CD4-positive, alpha-beta T cell (primary cell): ENCODE results near the gene FAM193B. TPM values are rescaled to one million over a fixed set of nuclear protein-coding genes. Genes with fewer than 3 reads are reported as not detected.
"Not testable (repeated sequence)": the region's sequence is repeated elsewhere in the genome, so short reads cannot be mapped to it uniquely, and the experiment has no call there.

Experiments used
- ATAC-seq: fragments of 200-7000 bp; cut with Tn5 transposase; one replicate; pipeline ENCODE4 v1.10.0; 2022; ENCODE audit warnings: mild to moderate bottlenecking; ENCODE audit not compliant: poor library complexity
- CTCF ChIA-PET: fragments of 350-600 bp; sonication (Branson Sonifier 250); formaldehyde crosslinking; loops from one replicate; lab custom pipeline; 2021; ENCODE audit warnings: antibody characterized with exemption, inconsistent platforms; lab: Charles Lee
- POLR2A ChIA-PET: fragments of 350-600 bp; sonication (Branson Sonifier 250); formaldehyde crosslinking; loops from one replicate; lab custom pipeline; 2021; ENCODE audit warnings: antibody characterized with exemption, inconsistent platforms; lab: Charles Lee
- DNase-seq, 14 experiments: peaks; one replicate each; pipeline ENCODE4 v3.0.0-alpha.2; 2013 to 2020; ENCODE audit warnings: mixed read lengths in 2 of 14
- H3K27ac ChIP-seq, 2 donors: one replicate each; pipeline versions ENCODE4 v1.5.1 to v1.7.0; 2013; ENCODE audit warnings: low read length in 2 of 2, low read depth in 1 of 2, mild to moderate bottlenecking in 1 of 2
- H3K27me3 ChIP-seq, 2 experiments: 1 replicate in 1 of 2; 2 replicates in 1 of 2; pipeline versions ENCODE4 v1.6.1 to v1.7.0; 2013; ENCODE audit warnings: low read length in 2 of 2, control low read depth in 1 of 2, mild to moderate bottlenecking in 1 of 2, moderate library complexity in 1 of 2; ENCODE audit not compliant: insufficient read depth in 2 of 2, control insufficient read depth in 1 of 2
- H3K36me3 ChIP-seq: one replicate; pipeline ENCODE4 v1.6.1; 2013; ENCODE audit warnings: low read length, control low read depth; ENCODE audit not compliant: insufficient read depth
- H3K4me1 ChIP-seq: one replicate; pipeline ENCODE4 v1.6.1; 2013; ENCODE audit warnings: low read length, control low read depth; ENCODE audit not compliant: insufficient read depth
- H3K4me3 ChIP-seq: one replicate; pipeline ENCODE4 v1.5.1; 2013; ENCODE audit warnings: mild to moderate bottlenecking, low read length, moderate library complexity
- H3K9me3 ChIP-seq, 2 experiments: 1 replicate in 1 of 2; 2 replicates in 1 of 2; pipeline versions ENCODE4 v1.6.1 to v1.7.0; 2013; ENCODE audit warnings: low read length in 2 of 2, mild to moderate bottlenecking in 2 of 2, control low read depth in 1 of 2, moderate library complexity in 1 of 2; ENCODE audit not compliant: control insufficient read depth in 1 of 2, insufficient read depth in 1 of 2
- H3K27ac Mint-ChIP-seq: one replicate; pipeline ENCODE4 v1.8.0; 2020; ENCODE audit warnings: mixed read lengths
- H3K27me3 Mint-ChIP-seq: one replicate; pipeline ENCODE4 v1.8.0; 2021; ENCODE audit warnings: mixed read lengths
- H3K36me3 Mint-ChIP-seq: one replicate; pipeline ENCODE4 v1.8.0; 2021; ENCODE audit warnings: low read depth, mixed read lengths
- H3K4me1 Mint-ChIP-seq: one replicate; pipeline ENCODE4 v1.8.0; 2021; ENCODE audit warnings: low read depth, mixed read lengths
- H3K4me3 Mint-ChIP-seq: one replicate; pipeline ENCODE4 v1.8.0; 2020; ENCODE audit warnings: mild to moderate bottlenecking, mixed read lengths
- H3K9me3 Mint-ChIP-seq: one replicate; pipeline ENCODE4 v1.8.0; 2020; ENCODE audit warnings: mixed read lengths
- CTCF ChIP-seq: fragments of 200-600 bp; IDR thresholded peaks from one replicate; pipeline ENCODE4 v1.8.0; 2022; ENCODE audit warnings: antibody characterized with exemption, mild to moderate bottlenecking
- intact Hi-C, 2 experiments: fragments of 100-400 bp; cut with DNase I in 1 of 2; cut with micrococcal nuclease in 1 of 2; formaldehyde crosslinking; loops; one replicate each; pipeline versions ENCODE4 v1.15.1 to v1.9.0; 2023 to 2025; cut with DNase I, micrococcal nuclease
- total RNA-seq, 174 experiments: library from RNA in 2 of 174; stranded (reverse) in 2 of 174; gene quantifications; one replicate each; pipeline ENCODE4 v1.2.3 and lab custom pipeline; 2021 to 2026

FAM193B gene
- total RNA-seq, 2 experiments from 2014 or later = 150 to 155 TPM

DNA sequence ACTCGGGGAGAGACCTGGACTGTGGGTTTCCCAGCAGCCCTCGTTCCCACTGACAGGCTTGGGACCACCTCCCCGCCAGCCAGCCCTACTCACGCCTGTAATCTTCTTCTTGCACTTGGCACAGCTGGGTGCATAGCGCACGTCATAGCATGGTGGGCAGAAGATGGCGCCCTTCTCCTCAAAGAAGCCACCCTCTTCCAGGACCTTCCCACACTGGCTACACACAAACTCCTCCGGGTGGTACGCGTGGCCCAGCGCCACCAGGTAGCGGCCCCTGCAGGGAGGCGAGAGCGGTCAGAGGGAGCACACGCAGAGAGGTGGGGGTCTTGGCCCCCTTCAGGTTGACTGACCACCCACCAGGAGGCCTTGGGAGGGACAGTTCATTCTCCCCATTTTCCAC lies 66.4 kb downstream of the FAM193B start:
- ATAC-seq = no peak
- Histone ChIP-seq H3K36me3 (peaks cover 8% of the 10 kb centered on the region), H3K9me3 (no peaks in the 10 kb centered on the region), H3K27ac (no peak overlapping the region), H3K4me3 (no peak overlapping the region), H3K27me3 (no peaks in the 10 kb centered on the region), H3K4me1 (no peaks in the 10 kb centered on the region)
- ChIA-PET POLR2A (no interaction called here), CTCF (interaction anchor here (1.0 kb wide), 1 partner anchor 97 kb away, joined by 3 read pairs; no protein-coding TSS in a partner anchor)
- intact Hi-C loops = no loop called here
- H3K27ac Mint-ChIP-seq = no peak overlapping the region
- no peaks in the 10 kb centered on the region for H3K27me3 Mint-ChIP-seq
- peak in 1 of 14 experiments; percentile 24 for DNase-seq
- no peaks in the 10 kb centered on the region for H3K9me3 Mint-ChIP-seq
- no peak overlapping the region for H3K4me3 Mint-ChIP-seq
- no peaks in the 10 kb centered on the region for H3K4me1 Mint-ChIP-seq
- H3K36me3 Mint-ChIP-seq = peaks cover 5% of the 10 kb centered on the region
- no peak for TF ChIP-seq CTCF

- H3K4me3 ChIP-seq = no peak overlapping the region
- Mint-ChIP-seq H3K4me1 (no peaks in the 10 kb centered on the region), H3K27ac (no peak overlapping the region), H3K4me3 (no peak overlapping the region), H3K36me3 (no peaks in the 10 kb centered on the region), H3K27me3 (no peaks in the 10 kb centered on the region), H3K9me3 (no peaks in the 10 kb centered on the region)
- no peaks in the 10 kb centered on the region for H3K27me3 ChIP-seq
- no peaks in the 10 kb centered on the region for H3K4me1 ChIP-seq
- no peaks in the 10 kb centered on the region for H3K9me3 ChIP-seq
- ATAC-seq = no peak
- H3K27ac ChIP-seq = no peak overlapping the region
- ChIA-PET CTCF (interaction anchor here (0.6 kb wide), 1 partner anchor 118 kb away, joined by 3 read pairs; no protein-coding TSS in a partner anchor), POLR2A (no interaction called here)
- TF ChIP-seq CTCF = no peak
- DNase-seq = no peak
- intact Hi-C loops = no loop called here
- H3K36me3 ChIP-seq = peaks cover 8% of the 10 kb centered on the region
Measured at GRCh38 chr5:177487144-177487543, 67.2 kb downstream of the FAM193B start.

- no peak for ATAC-seq
- Mint-ChIP-seq H3K36me3 (no peaks in the 10 kb centered on the region), H3K27ac (no peak overlapping the region), H3K27me3 (no peaks in the 10 kb centered on the region), H3K4me3 (no peak overlapping the region), H3K4me1 (no peaks in the 10 kb centered on the region), H3K9me3 (no peaks in the 10 kb centered on the region)
- Histone ChIP-seq H3K27ac (no peak overlapping the region), H3K4me1 (no peaks in the 10 kb centered on the region), H3K27me3 (no peaks in the 10 kb centered on the region), H3K9me3 (no peaks in the 10 kb centered on the region), H3K4me3 (no peak overlapping the region), H3K36me3 (peaks cover 8% of the 10 kb centered on the region)
- intact Hi-C loops = no loop called here
- no peak for TF ChIP-seq CTCF
- CTCF ChIA-PET = no interaction called here
- POLR2A ChIA-PET = no interaction called here
- DNase-seq = no peak
Measured at GRCh38 chr5:177486256-177486655, 68.1 kb downstream of the FAM193B start.

DNA sequence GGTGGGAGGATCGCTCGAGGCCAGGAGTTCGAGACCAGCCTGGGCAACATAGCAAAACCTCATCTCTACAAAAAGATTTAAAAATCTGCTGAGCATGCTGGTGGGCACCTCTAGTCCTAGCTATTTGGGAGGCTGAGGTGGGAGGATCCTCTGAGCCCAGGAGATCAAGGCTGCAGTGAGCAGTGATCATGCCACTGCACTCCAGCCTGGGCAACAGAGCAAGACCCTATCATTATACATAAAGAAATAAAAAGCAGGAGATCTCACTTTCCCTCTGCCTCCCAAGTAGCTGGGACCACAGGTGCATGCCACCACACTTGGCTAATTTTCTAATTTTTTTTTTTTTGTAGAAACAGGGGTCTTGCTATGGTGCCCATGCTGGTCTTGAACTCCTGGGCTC lies 68.6 kb downstream of the FAM193B start:
- CTCF ChIA-PET, H3K27ac Mint-ChIP-seq, H3K4me3 Mint-ChIP-seq, H3K36me3 ChIP-seq, H3K27ac ChIP-seq, DNase-seq, H3K27me3 ChIP-seq, H3K4me1 ChIP-seq, H3K4me3 ChIP-seq, H3K36me3 Mint-ChIP-seq, H3K4me1 Mint-ChIP-seq, H3K9me3 Mint-ChIP-seq, intact Hi-C loops, H3K27me3 Mint-ChIP-seq, H3K9me3 ChIP-seq, ATAC-seq, POLR2A ChIA-PET: not testable (repeated sequence)
